ENCODE measurements around the gene MAPK12. TPM values are rescaled to one million over a fixed set of nuclear protein-coding genes. Genes with fewer than 3 reads are reported as not detected.

Gene MAPK12
- total RNA-seq, 1 donor from 2014 or later: 11.4 TPM

DNA sequence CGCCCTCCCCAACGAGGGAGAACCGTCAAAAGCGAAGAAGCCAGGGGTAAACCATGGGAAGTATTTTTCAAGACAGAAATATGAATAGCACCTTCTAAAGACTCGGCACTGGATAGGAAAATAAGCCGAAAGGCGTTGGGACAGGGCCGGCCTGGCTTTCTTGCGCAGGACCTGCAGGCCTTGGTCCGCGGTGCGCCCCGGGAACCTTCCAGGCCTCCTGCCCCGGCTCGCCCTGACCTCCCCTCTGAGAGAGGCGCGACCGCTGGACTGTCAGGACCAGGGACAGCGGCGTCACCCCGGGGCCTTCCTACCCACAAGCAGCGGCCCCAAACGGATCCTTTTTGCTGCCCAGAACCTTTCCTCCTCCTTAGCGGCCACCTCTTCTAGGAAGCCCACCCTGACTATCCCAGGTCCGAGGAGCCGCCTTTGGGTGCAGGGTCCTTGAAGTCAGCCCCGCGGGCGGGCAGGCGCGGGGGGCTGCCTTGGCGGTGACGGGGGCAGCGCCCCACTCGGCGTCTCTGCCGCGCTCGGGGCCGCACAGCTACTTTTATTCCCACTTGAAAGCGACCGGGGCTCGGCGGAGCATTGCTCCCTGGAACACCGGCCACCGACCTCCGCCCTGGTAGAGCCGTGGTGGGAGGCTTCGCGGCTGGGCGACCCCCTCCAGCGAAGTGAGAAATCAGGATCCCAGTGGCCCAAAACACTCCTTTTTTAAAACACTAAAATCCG, 9.3 kb upstream of the MAPK12 start:
- peak in 1 of 2 donors; percentile 68 for DNase-seq (ENCODE audit: low spot score in 2 of 2)
- FAIRE-seq: no peak

DNA sequence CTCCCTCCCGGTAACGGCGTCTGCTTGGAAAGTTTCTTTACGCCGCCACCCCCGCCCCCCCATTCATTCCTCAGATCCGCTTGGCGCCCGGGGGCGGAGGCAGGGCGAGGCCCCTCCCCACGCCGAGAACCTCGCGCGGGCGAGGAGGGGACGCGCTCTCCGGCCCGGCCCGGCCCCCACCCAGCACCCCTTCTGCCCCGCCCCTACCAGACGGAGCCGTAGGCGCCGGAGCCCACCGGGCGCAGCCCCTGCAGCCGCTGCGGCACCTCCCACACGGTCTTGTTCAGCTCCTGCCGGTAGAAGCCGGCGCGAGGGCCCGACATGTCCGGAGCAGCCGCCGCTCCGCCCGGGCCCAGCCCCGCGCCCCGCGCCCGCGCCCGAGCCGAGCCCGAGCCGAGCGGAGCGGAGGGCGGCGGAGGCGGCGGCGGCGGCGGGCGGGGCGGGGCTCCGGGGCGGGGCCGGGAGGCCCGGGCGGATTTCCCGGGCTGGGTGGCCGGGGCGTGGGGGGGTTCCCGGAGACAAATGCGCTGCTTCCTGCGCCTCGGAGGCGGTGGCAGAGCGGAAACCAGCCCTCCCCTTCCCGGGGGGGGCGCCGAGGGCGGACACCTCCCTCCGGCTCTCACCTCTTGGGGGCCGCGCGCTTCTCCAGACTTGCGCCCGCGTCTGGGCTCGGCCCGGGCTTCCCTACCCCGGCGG, 8.6 kb upstream of the MAPK12 start, which contains the start of gene MAPK11:
Gene MAPK11 (minus strand): TSS at position 411 of the 696 bp plus-strand sequence. CDS start 88 bp downstream, at position 323.
- DNase-seq (ENCODE audit: low spot score in 2 of 2) (peak; percentile 71 to 77), FAIRE-seq (no peak)

DNA sequence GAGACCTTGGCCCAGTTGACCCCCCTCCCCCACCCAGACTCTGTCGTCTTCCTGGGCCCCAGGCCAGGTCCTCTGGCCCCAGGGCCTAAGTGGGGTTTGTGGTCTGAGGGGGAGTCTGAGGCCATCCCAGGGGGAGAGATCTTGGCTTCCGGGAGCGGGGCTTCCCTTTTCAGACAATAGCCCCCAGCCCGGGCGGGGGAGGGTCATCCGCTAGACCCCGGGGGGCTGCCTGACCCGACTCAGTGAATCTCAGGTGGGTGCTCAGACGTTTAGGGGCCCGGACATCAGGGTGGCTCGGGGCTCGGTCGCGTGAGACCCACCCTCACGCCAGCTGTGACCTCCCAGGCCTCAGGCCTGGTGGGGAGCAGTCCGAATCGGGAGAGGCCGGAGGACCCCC, 8.1 kb upstream of the MAPK12 start:
- FAIRE-seq (no peak), DNase-seq (ENCODE audit: low spot score in 2 of 2) (no peak)

DNA sequence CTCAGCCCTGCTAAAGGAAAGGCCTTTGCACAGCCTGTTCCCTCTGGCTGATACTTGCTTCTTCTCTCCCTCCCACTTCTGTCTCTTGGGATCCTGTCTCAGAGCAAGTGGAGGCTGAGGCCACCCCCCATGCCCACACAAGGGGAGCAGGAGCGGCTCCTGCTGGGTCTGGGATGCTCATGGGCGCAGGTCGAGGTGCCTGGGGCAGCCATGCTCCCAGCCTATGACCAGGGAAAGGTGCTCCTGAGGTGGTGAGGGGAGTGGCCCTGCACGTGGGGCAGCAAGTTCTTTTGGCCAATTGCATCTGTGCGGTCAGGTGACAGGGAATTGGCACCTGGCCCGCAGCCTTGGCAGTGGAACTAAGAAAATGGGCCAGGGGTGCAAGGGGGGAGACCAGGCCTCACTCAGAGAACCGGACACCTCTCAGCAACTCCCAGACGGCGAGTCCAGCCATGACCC, 7.2 kb upstream of the MAPK12 start:
- DNase-seq (ENCODE audit: low spot score in 2 of 2) (no peak), FAIRE-seq (no peak)

DNA sequence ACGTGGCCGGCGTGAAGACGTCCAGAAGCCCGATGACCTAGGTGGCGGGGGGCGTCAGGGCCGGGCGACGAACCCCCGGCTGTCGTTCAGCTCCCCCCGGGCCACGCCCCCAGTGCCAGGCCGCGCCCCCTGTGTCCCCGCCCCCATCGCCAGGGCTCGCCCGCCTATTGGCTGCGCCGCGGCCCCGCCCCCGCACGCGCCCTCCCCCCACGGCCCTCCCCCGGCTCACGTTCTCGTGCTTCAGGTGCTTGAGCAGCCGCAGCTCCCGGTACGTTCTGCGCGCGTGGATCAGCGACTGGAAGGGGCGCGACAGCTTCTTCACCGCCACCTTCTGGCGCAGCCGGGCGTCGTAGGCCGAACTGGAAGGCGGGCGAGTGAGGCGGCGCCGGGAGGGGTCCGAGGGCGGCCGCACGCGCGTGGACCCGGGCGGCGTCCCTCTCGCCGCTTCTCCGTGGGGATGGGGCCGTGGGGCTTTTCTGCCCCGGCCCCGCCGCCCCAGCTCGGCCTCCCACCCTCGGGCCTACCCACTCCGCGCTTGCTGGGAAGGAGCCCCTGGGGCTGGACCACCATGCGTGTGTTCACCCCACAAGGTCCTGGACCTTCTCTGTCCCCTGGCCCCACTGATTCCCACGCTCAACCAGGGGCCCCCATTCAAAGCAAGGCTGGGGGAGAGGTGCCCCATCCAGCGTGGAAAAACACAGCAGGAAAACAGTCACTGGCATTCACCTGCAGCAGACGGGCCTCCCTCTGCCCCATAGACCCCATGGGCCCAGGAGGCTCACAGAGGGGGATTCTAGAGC, 6.3 kb upstream of the MAPK12 start:
- FAIRE-seq (no peak), DNase-seq (ENCODE audit: low spot score in 2 of 2) (peak in 1 of 2 donors; percentile 78)

DNA sequence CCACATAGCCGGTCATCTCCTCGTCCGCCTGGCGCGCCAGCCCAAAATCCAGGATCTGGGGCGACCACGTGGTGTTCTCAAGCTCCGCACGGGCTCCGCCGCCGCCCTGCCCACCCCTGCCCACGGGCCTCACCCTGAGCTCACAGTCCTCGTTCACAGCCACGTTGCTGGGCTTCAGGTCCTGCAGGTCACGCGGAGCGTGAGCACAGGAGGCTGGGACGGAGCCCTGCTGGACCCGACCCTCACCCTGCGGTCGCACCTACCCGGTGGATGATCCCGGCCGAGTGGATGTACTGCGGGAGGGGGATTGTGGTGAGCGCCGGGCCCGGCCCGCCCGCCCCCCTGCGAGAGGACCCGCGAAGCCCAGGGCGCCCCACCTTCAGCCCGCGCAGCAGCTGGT, 5.5 kb upstream of the MAPK12 start:
- DNase-seq (ENCODE audit: low spot score in 2 of 2): no peak
- FAIRE-seq: no peak

DNA sequence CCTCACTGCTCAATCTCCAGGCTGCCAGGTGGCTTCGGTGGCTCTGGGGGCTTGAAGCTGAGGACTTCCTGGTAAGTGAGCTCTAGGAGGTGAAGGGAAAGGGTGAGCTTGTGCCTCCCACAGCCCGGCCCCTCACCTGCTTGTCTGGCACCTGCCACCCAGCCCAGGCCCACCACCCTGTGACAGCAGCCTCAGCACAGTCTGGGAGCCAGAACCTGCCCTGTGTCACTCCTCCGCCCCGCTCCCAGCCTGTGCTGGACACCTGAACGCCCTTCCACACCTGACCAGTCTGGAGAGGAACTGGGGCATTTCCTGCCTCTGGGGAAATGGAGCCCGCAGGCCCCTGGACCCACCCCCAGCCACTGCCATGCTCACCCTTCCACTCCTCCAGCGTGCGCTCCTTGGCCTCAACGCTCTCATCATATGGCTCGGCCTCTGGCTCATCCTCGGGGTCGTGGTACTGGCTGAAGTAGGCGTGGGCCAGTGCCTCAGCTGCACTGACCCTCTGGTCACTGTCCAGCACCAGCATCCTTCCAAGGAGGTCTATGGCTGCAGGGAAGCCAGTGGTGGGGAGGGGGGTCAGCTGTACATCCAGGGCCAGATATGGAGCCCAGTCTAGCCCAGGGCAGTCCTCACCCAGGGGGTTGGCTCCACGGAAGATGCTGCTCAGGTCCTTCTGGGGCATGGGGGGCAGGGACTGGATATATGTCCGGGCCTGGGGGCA, 3.6 kb upstream of the MAPK12 start:
- DNase-seq (ENCODE audit: low spot score in 2 of 2) (no peak), FAIRE-seq (no peak)

DNA sequence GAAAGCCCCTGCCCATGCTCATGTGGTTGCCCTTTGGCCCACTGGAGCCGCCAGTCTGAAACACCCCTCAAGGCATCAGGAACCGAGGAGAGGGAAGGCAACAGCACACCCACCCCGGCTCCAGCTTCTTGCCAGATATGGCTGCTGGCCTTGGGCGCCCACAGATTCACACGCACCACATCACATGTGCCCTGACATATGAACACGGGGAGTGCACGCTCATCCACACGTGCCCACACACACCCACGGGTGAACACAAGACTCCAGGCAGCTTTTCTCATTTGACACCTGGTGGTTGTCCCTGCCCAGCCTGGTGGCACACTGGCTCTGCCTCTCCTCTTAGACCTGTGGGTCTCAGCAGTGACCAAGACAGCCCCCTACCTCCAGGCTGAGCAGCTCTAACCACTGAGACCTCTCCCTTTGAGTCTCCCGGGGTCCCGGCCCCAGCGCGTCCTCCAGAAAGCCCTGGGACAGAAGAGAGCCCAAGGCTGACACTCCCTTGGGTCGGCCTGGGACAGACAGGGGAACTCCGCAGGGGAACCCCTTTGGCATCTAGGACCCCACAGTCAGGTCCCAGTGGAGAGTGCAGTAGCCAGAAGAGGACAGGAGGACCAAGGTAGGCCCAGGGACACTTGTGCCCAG, 2.7 kb upstream of the MAPK12 start:
- DNase-seq (ENCODE audit: low spot score in 2 of 2): no peak

DNA sequence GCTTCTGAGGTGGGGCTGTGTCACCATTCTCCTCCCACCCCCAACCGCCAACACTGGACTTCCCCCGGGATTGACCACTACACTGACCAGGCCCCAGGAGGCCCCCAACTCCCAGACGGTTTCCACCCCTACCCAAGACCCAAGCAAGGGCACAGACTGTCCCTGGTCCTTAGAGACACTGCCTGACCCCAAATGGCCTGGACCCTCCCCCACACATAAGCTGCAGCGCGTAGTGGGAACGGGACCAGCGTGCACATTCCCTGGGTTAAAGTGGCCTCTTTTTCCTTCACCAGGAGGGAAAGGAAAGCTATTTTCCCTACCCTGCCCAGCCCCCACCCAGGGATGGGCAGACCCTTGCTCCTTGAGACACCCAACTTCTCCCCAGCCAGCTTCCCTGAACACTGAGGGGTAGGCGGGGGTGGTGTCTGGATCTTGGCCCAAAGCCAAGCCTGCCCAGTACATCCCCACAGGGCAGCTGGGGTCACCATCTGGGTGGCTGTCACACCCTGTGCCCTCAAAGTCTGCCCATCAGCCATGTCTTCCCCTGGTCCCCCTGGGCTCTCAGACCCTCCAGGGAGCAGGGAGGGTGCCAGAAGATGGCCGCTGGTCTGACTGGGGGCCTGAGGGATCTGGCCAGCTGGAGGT, 1.6 kb upstream of the MAPK12 start:
- FAIRE-seq (no peak), DNase-seq (ENCODE audit: low spot score in 2 of 2) (no peak)

More for the DNA sequence above, 2.7 kb upstream of the MAPK12 start:
- FAIRE-seq: no peak

DNA sequence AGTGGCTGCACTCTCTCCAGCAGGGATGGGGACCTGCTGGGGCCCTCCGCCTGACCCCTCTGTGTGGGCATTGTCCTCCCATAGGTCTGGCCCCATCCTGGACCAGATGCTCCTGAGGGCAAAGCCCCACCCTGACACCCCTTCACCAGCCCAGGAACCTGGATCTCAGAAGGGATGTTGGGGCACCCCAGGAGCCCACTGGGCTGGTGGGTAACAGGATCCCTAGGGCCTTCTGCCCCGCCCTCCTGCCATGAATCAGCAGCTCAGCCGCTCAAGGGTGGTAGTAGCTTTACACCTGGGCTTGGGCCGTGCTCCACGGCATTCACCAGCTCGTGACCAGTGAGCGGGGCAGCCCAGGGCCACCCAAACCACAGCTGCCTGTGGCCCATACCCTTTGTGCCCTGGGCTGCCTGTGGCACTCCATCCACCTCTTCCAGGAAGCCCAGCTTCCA, 1.0 kb upstream of the MAPK12 start:
- FAIRE-seq (no peak), DNase-seq (ENCODE audit: low spot score in 2 of 2) (no peak)

DNA sequence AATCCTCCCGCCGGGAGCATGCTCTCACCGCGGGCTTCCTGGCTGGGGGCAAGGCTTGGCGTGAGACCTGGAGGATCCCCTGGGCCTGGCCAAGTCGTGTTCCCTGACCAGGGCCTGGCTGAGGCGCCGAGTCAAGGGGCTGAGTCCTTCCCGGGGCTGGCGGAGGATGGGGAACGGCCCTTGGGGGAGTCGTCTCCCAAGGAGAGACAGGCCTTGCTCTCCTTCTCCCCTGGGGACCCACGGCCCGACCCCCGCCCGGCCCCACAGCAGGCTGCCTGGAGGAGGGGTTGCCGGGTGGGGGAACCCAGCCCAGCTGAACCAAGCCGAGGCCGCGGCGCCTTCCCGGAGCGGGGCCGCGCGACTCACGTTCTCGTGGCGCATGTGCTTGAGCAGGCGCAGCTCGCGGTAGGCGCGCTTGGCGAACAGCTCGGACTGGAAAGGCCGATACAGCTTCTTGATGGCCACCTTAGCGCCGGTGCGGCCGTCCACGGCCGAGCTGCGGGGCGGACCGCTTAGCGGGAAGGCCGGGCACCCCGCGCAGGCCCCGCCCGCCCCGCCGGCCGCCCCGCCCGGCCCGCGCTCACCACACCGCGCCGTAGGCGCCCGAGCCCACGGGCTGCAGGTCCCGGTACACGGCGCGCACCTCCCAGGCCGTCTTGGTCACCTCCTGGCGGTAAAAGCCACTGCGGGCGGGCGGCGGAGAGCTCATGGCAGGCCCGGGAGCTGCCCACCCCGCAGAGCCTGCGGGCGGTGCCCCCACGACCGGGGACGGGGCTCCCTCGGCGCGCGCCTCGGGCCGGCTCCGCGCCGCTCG, 475 bp downstream of the MAPK12 start:
- peak; percentile 67 to 71 for DNase-seq (ENCODE audit: low spot score in 2 of 2)
- FAIRE-seq: no peak

DNA sequence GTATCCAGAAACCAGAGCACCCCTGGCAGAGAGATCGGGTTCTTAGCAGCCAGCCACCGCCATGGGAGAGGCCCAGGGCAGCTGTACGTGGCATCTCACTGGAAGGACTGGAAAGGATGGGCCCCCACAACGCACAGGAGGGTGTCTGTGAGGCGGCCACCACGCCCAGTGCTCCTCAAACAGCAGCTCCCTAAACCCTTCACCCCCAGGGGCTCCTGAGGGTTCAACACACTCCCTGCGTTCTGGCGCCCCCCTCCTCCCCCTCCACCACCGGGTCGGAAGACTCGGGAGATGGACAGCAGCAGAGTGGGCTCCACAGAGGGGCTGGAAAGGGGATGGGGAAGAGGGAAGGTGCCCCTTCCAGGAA, 1.1 kb downstream of the MAPK12 start:
- FAIRE-seq (no peak), DNase-seq (ENCODE audit: low spot score in 2 of 2) (no peak)

DNA sequence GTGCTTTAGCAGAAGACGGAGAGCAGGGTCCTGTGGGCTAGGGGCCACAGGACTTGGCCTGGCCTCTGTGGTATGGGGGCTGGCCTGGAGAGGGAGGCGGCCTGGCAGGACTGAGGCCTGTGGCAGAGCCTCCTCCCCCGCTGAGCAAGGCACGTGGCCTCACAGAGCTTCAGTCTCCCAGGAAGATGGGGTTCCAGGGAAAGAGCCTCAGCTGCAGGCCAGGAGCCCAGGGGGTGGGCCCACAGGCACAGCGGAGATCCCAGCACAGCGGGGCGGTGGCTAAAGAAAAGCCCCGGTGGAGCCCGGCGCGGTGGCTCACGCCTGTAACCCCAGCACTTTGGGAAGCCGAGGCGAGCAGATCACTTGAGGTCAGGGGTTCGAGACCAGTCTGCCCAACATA, 2.2 kb downstream of the MAPK12 start:
- FAIRE-seq: no peak

DNA sequence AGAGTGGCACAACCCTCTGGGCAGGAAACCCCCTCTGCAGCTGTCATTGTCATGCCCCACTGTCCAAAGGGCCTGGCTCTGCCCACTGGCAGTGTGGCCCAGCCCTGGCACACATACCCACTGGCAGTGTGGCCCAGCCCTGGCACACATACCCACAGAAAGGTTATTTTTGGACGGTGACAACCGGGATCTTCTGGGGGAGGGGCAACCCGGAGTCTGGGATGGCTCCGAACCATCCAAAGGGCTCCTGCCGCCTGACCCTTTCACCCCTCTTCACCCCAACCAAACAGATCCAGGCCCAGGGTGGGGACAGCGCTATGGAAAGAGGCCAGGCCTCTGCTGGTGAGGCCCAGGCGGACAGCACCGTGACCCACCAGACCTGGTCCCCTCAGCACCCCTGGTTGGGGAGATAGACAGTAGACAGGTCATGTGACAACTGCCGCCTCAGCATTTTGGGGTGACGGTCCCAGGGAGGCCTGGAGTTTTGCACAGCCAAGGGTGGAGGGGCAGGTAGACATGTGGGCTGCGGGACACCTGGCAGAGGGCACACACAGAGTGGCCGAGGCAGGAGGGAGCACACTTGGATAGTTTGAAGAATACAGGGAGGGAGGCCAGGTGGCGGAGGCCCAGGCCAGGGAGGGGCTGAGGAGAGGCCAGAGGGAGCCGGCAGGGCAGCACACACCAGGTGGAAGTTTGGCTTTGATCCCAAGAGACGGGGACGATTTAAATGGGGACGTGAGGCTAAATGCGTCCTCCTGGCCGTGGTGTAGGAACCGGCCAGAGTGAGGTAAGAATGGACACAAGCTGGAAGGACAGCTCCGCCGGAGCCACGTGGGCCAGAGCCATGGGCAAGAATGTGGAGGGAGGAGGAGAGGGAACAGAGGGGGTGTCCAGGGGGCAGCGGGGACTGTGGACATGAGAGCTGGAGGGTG, 2.9 kb downstream of the MAPK12 start:
- DNase-seq (ENCODE audit: low spot score in 2 of 2): no peak
- FAIRE-seq: no peak

More for the DNA sequence above, 2.2 kb downstream of the MAPK12 start:
- DNase-seq (ENCODE audit: low spot score in 2 of 2): no peak

DNA sequence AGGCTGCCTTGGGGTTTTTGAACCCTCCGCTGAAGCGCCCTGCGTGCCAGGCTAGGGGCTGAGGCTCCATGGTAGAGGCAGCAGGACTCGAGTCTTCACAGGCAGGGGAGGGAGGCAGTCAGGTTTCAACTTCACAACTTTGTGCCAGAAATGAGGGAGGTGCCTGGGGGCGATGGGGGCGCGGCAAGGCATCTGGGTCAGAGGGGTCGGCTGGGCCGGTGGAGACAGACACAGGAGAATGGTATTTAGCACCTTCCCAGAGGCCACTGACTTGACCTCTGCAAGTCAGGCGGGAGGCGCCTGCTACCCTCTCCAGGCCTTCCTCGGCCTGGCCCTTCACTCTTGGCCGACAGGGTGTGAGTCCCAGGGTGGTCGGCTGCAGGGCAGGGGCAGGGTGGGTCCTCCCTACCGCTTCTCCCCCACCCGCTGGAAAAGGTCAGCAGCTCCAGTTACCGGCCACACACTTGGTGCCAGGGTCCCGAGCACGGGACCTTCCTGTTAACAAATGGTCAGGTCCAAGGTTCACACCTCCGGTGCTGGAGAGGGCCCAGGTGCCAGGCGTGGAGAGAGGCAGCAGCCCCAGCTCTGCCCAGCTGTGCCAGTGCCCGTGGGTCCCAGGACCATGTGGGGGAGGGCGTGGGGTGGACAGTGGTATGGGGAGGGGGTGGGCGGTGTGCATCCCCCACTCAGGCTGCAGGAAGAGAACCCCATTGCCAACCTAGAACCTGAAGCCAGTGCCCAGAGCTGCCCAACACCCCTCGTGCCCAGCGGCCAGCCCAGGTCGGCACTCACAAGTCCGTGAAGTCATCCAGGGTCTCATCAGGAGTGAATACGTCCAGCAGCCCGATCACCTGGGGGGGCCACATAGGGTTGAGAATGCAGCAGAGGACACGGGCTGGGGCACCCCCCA, 3.8 kb downstream of the MAPK12 start:
- no peak for DNase-seq (ENCODE audit: low spot score in 2 of 2)
- no peak for FAIRE-seq

DNA sequence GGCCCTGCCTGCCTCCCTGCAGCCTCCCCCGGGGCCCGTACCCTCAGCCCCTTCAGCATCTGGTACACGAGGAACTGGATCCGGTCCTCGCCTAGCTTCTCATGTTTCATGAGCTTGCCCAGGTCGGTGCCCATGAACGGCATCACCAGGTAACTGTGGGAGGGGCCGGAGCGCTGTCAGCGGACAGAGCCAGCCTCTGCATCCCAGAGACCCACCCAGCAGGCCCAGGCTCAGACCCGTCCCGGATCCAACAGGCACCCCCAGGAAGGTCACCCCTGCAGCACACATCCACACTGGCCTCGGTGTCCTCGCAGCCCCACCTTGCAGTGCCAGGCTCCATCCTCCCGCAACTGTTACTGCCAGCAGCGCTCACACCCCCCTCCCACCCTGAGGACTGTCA, 4.4 kb downstream of the MAPK12 start:
- no peak for DNase-seq (ENCODE audit: low spot score in 2 of 2)
- no peak for FAIRE-seq

Measured in frontal cortex (tissue), 4 donors.